HG02763 (cell line): ENCODE results near the gene TRIB2.

Experiments used
- ATAC-seq: cut with Tn5 transposase; IDR thresholded peaks from one replicate; pipeline ENCODE4 v1.9.1; 2021; ENCODE audit warnings: mild to moderate bottlenecking, moderate library complexity; ENCODE audit not compliant: unreplicated experiment

Gene TRIB2

DNA sequence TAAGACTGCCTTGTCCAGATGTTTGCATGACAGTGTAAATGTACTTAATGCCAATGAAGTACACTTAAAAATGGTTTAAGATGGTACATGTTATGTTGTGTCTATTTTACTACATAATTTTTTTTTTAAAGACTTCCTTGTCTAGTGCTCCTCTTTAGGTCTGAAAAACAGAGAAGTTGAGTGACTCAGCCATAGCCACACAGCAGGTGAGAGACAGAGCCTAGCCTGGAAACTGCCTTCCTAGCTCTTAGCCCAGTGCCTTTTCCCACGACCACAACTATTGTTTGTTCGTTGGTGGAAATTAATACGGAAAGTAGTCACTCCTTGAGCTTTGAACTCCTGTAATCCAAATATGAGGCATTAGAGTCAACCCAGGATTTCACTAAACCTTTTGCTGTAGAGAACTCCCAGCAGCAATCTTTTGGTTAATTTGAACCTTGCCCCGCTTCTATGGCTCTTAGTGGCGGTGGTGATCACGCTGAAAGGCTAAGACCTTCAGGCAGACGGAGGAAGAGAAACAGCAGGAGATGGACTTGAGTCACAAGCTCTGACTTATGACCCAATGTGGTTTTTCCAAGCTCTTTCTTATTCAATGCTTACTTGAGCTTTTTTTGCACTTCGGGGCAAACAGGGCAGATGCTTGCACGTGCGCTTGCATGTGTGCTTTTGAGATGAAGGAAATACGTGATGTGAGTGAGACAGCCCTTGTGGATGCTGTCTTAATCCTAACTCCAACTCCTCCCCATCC, 21.2 kb downstream of the TRIB2 start:
- no peak for ATAC-seq

DNA sequence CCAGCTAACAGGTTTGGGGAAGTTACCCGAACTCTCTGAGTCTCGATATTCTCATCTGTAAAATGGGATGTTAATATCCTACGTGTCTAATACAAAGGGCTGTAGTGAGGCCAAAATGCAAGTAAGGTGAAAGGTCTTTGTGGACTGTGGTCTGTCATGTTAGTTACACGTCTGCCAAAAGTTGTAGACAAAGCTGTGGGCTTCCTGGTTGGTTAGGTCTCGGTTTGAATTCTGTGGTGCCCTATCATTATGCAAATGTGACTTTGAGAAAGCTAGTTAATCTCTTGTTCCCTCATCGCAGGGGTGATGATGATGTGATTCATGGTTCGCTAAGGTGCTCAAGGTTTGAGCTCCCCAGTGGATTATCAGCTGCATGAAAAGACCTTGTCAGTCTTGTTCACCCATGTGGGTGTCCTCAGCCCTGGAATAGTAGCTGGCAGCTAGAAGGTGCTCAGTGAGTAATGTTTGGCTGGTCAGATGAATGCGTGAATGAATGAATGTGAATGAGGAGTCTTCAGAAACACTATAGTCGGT, 23.1 kb downstream of the TRIB2 start:
- no peak for ATAC-seq

GRCh38 chr2:12741380-12741779, 24.6 kb downstream of the TRIB2 start:
- ATAC-seq: no peak

DNA sequence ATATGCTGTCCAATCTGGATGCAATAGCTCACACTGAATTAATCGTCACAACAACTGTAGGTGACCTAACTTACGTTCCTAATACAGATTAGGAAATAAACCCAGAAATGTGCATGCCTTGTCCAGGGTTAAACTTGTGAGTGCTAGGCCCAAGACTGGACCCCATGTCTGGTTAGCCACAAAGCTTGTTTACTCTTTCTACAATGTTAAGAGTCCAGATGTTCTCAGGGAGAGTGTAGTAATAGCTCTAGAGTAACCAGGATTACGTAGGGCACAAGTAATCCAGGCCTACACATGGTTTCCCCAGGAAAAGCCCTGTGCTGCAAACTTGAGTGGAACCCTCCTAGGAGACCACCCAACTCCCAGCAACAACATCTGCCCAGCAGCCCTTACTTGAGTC, 26.2 kb downstream of the TRIB2 start:
- no peak for ATAC-seq

GRCh38 chr2:12750166-12750905, 33.6 kb downstream of the TRIB2 start:
- ATAC-seq: no peak

GRCh38 chr2:12754643-12755042, 37.9 kb downstream of the TRIB2 start:
- no peak for ATAC-seq

DNA sequence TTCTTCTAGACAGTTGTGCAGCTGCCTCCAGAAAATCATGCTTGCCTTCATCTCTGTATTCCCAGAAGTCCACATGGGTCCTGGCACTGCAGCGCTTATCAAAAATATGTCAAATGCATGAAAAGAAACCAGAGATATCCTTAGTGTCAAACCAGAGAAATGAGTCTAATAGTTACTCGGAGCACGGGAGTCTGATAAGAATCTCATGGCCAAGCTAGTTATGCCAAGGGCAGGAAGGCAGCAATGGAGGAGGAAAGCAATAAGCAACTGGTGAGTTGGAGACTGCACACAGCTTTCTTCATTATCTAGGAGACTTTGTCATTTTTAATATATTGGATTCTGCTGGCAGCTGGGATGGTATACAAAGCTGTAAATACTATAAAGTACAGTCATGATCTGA, 38.6 kb downstream of the TRIB2 start:
- no peak for ATAC-seq

DNA sequence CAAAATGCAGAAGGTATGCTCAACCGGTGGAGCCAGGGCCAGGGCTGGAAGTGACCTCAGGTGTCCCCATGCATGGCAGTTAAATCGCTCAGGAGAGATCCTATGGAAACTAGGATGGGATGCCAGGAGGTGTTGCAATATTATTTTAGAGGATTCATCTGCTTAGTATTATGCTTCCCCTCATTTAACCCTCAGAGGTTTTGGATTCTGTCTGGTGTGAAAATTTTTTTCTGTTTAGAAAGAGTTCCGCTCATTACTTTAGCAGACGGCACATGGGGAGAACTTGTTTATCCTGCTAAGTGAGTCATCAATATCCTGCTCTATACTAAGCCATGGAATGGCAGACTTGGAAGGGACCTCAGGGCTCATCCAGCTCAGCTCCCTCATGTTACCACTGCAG, 42.5 kb downstream of the TRIB2 start:
- no peak for ATAC-seq

DNA sequence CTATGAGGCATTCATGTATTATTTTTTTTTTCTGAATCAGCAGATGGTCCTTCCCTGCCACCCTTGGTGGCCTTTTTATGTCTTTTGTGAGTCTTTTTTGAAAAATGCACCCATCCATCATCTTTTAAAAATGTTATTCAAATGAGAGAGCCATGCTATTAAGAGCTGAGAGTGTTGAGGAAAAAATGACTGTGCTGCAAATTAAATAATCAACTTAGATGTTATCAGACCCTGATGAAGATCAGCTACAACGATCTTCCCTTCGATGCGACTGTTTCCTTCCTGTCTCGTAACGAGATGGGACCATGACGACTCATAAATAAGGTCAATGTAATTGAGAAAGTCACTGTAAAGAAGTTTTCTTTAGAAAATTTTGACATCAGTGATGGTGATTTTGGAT, 44.4 kb downstream of the TRIB2 start:
- ATAC-seq: no peak

DNA sequence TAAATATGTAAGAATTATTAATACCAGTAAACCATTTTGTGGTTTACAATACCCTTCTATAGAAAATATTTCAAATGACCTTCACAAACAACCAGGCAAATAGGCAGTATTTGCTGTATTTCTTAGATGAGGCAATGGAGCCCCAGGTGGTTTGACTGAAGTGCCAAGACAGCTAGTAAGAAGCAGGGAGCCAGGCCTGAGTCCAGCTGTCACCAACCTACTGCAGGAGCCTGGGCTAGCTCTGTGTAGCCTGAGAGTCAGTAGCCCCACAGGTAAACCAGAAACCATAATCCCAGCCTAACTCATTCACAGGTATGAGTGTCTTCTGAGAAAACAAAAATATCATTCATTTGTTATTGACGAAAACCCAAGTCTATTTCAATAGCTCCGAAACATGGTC, 45.6 kb downstream of the TRIB2 start:
- ATAC-seq: no peak

DNA sequence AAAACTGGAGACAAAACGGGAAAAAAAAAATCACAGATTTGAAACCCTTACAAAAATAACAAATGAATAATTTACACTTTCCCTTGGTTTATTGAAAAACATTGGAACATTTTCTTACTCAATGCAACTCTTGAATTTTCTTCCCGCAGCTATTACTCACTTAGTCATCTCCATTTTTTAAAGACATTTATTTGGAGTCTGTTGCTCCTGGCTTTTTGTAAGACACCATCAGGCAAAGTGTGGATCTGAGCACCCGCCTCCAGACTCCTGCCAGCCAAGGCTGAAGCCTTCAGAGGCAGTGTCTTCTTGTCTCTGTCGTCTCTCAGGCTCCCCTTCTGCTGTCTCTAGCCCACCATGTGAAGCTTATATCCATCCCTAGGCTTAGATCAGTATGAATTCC, 46.2 kb downstream of the TRIB2 start:
- ATAC-seq: no peak

- ATAC-seq: no peak
Observed at GRCh38 chr2:12763486-12763885, 46.8 kb downstream of the TRIB2 start.

GRCh38 chr2:12764075-12764730, 47.5 kb downstream of the TRIB2 start:
- no peak for ATAC-seq

DNA sequence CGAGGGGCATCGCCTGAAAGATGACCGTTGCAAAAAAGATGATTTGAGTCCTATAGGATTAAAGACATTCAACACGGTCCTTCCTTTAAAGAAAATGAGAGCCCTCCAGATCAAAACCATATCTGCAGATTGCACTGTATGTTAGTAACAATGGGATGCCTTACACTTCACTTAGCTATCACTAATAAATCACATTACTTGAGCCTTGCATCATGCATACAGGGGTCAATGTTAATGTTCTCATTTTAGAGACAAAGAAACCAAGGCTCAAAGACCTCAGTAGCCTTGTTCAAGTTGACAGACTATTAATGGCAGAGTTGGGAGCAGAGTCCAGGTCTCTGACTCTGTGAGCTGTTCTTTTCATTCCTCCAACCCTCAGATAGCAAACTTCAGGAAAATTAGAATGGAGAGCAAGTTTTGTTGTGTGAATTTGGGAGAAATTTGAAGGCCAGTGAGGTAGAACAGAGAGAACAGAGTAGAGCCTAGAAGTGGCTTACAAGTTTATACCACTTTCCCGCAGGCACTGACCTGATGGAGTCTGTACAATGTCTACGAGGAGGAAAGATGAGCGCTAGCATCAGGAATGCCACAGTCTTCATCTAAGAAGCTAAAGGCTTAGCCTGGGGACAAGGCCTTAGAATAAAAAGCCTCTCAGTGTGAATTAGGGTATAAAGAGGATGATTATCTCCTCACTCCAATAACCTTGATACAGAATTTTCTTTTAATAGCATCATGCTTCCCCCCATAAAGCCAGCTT, 48.3 kb downstream of the TRIB2 start:
- no peak for ATAC-seq

DNA sequence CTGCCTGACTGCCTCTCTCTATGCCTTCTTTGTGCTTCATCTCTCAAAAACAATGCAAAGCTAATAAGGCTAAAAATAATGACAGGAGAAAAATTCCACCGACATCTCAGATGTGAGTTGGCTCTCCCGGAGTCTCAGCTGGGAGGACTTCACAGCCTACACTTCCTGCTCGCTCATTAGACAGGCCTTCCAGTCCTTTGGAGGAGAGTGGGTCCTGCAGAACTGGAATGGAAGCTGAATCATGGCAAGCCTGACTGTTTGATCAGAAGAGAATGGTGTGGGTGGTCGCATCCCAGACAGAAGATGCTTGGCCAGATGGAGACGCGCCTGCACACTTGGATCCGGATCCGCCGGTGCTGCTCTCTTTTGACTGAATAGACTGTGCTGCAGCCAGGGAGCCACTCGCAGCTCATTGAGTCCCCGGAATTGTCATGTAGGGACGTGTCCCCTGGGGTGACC, 49.7 kb downstream of the TRIB2 start:
- ATAC-seq: no peak

DNA sequence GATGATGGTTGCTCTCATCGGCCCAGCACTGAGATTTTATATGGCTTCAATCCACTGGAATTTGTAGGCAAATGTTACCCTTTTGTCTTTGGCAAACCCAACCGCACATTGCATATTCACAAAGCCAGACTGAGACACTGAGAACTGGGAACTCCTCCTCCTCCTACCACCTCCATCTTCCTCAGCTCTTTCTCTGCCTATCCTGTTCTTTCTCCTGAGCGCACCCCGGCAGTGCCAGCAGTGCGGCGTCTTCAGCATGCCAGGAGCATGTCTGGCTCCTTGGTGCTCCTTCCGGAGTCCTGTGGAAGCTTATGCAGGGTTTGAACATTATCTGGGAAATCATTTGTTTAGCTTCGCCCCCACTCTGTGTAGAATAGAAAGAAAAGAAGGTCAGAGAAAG, 50.8 kb downstream of the TRIB2 start:
- no peak for ATAC-seq

DNA sequence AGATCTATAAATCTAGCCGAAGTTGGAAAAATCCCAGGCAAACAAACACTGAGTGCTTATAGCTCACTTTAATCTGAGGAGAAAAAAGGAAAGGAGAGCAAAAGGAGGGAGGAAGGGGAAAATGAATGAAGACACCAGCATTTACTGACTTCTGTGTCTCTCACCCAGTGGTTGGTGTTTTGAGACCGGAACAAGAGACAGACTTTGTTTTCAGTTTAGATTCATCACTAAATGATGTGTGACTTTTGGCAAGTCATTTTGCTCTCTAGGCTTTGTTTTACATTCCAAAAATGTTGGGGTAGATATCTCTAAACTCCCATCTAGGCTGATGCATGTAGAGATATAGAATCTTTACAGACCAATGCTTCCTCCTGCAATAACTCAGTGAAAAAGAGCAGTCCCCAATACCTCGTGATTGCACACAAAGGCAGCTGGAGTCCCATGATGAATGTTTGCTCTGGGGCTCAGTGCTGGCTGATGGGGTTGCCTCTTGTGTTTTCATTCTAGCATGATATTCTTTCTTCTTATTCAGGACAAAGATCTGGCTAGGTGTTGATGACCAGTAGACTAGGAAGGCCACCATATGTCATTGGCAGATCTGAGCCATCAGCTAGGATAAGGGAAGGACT, 51.4 kb downstream of the TRIB2 start:
- ATAC-seq: no peak

DNA sequence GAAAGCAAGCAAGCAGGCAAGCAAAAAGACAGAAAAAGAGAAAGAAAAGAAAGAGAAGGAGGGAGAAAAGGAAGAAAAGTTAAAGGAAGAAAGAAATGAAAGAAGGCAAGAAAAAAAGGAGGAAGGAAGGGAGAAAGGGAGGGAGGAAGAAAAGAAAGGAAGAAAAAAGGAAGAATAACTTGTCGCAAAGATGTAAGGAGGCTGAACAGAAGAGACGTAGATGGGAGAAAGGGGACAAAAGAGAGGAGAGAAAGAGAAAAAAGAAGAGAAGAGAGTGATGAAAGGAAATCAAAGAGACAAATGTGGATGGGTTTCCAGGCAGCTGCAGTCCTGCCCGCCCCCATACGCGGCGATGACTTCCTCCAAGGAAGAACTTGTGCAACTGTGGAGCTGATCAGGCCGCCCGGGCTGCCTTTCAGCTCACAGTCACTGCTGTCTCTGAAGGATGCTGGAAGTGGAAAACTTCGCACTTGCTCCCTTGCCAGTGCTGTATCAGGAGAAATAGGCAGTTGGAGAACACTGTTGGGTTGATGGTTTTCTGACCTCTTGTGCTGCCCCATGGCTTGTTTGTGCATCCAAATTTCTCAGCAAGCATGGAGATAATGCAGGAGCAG, 52.9 kb downstream of the TRIB2 start:
- ATAC-seq: no peak

- ATAC-seq: no peak
Observed at GRCh38 chr2:12770300-12770968, 53.7 kb downstream of the TRIB2 start.

DNA sequence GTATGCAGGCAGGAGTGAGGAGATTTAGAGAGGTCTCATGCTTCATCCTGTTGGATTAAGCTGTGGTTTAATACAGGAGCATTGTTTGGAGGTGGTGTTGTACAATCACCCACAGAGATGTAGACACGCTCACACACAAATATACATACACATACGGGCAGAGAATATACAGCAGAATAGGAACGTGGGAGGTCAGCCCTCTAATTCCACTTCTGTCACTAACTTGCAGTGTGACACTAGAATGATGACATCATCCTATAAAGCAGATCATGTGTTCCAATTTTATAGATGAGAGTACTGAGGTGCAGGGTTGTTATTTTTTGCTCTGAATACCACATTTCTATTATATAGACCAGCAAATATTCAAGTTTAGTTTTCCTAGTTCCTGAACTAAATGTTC, 54.4 kb downstream of the TRIB2 start:
- no peak for ATAC-seq
